Iris pigment epithelial cell (primary cell): ENCODE results near the gene CLDN12.

Source experiments
- DNase-seq: peaks from one replicate; pipeline ENCODE4 v3.0.0-alpha.2; 2011; ENCODE audit warnings: low read depth

Gene CLDN12

DNA sequence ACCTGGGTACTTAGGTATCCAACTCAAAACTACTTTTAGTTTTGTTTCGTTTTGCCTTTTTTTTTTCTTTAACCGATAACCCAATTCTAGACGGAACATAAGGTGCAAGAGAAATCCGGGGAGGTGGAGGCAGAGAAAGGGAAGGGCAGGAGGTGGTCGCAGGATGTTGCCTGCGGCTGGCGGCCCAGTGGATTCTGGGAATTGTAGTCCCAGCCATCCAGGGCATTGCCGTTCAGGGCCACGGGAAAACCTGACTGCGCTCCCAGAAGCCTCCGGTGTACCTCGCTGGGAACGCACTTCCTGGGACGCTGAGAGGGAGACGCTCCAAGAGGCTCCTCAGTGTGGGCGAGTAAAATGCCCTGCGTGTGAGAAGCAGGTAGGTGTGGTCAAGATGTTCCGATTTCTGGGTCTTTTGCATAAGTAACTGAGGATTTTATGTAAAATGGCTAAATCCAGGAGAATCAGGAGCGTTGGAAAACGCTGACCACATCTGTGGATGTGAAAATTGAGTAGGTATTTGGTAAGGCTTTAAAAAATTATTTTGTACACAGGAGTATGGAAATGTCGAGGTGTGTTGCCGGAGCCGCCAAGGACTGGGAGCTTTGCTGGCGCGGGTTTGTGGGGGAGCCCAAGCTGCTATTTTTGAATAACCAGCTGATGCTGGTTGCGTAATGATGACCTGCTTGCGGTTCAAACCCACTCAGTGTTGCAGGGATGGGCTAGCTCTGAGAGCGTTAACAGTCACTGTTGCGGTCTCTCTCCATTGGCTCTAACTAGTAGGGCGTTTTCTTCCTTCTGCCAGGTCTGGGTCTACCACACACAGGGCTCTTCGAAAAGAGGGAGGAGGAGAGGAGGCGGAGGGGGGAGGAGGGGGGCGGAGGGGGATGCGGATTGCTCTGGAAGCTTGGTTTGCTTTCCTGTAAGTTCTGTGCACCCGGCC, at the start of gene CLDN12:
CLDN12 (plus strand) TSS at position 288 of the 940 bp plus-strand sequence. CDS start 9,216 bp downstream, outside the sequence.
- DNase-seq, result peak; percentile 99

DNA sequence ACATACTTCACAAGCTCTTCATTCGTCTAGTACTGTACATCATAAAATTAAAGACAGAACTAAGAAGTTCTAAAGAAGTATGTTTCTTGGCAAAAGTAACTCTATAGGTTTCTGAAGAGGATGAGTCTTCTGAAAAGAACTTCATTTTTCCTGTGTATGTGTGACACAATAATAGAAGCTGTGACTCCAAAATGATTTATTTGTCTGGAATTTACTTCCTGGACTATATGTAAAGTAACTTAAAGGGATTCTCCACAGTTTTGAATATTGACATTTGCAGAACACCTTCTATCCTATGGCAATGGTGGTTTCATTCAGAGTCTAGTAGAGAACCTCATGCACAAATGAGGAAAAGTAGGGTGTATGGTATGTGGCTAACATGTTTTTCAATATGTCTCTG, 19.8 kb upstream of the CLDN12 start:
- DNase-seq, result peak; percentile 67

- DNase-seq, result peak; percentile 83
Observed at GRCh38 chr7:90383861-90384260, 19.4 kb upstream of the CLDN12 start.

- DNase-seq, result peak; percentile 37
Observed at GRCh38 chr7:90384433-90384832, 18.8 kb upstream of the CLDN12 start.

- DNase-seq, result peak; percentile 14
Observed at GRCh38 chr7:90387470-90388240, 15.6 kb upstream of the CLDN12 start.

- no peak for DNase-seq
Observed at GRCh38 chr7:90390926-90391325, 12.3 kb upstream of the CLDN12 start.

DNA sequence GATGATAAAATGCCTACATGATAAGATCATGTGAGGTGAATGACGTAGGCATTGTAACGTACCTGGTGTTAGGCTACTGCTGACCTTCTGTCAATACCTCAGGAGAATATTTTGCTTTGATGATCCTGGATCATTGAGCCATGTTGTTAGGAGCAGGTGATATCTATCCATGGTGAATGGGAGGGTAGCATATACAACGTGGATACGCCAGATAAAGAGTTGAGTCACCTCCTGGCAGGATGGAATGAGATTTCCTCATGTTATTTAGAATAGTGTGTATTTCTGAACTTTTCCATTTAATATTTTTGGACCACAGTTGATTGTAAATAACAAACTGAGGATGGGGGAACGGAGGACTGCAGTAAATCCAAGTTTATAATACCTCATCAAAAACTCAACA, 11.8 kb upstream of the CLDN12 start:
- no peak for DNase-seq

GRCh38 chr7:90396420-90396819, 6.8 kb upstream of the CLDN12 start:
- no peak for DNase-seq

DNA sequence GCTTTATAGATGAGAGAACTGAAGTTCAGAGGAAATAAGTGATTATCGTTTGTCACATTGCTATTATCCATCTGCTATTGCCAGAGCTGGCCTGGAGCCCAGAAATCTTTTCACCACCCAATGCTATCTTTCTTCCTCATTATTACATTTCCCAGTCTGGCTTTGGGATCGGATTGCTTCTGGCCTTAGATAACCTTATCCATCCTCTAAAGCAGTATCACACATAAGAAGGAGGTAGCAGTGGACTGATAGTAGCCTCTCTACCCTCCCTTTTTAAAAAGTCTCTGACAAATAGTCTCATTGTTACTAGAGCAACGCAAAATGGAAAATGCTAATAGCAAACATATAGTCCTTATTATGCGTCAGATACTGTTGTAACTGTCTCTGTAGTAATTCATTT, 1.3 kb upstream of the CLDN12 start:
- DNase-seq, result peak; percentile 31

DNA sequence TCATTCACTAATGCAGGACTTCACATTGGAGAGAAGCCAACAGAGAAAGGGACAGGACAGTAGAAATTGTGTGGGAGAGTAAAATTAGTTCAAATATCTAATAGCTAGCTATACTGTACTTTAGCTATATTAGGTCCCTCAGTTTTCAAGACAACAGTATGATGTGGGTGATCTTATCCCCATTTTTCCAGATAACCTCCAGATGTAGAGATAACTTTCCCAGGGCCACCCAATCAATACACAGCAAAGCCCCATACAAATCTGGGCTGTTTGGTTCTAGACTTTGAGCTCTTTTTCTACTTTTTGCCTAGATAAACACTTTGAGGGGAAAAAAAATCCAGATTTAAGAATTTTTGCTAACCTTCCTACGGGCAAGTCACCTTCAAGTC, 482 bp upstream of the CLDN12 start:
- no peak for DNase-seq

GRCh38 chr7:90404777-90405176, 1.5 kb downstream of the CLDN12 start:
- peak; percentile 20 for DNase-seq

DNA sequence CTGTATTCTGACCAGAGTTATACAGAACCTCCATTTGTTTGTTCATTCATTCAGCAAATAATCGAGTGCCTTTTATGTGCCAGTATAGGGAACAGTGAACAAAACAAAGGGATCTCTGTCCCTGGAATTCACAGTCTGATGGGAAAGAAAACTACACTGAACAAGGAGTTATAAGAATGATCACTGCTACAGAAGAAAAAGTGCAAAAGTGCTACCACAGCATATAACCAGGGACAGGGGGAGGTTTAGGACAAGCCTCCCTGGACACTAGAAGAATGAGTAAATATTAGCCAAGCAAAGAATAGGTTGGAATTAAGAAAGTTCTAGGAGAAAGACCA, 4.2 kb downstream of the CLDN12 start:
- DNase-seq, result no peak

GRCh38 chr7:90408142-90408541, 4.9 kb downstream of the CLDN12 start:
- DNase-seq, result no peak

DNA sequence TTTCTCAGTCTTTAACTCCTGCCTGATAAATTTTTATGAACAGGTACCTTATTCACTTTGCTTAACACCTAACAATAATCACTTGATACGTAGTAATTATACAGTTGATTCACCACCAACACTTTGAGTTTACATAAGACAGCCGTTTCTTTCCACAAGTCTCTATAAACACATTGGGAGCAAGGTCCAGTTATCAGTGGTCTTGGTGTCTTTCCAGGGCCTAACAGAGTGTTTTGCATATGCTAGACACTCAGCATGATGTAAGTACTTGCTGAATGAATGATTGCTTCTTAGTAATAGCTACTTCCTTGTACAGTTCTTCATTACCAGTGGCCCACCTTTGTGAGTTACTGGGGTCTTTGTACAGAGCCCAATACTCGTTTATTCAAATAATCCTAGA, 6.4 kb downstream of the CLDN12 start:
- DNase-seq, result no peak

DNA sequence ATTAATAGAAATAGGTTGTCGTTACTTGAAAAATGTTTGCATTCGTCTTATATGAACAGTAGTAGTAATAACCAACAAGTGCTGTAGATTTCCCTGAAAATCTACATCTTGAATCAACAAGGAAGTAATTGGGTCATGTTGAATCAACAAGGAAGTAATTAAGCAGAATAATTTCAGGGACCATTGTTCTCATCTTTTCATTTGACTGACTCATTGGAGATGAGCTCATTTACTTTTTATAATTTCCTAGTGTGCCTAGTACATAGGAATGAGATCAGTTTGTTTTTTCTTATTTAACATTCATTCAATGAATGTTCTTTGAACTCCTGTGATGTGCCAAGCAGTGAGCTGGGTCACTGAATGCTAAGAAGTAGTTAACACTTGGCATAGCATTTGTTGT, 8.2 kb downstream of the CLDN12 start:
- no peak for DNase-seq

- DNase-seq, result no peak
Observed at GRCh38 chr7:90412458-90413184, 9.4 kb downstream of the CLDN12 start.

DNA sequence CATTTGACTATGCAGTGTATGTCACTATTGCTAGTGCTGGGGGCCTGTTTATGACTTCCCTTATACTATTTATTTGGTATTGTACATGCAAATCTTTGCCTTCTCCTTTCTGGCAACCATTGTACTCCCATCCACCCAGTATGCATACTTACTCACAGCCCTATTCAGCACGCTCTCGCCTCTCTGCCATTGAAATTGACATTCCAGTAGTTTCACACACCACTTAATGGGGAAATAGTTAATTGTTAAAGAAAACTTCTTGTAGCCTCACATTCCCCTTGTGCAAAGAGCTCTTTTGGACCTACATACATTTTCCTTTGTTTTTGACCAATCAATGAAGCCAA, 9.9 kb downstream of the CLDN12 start:
- DNase-seq, result no peak

DNA sequence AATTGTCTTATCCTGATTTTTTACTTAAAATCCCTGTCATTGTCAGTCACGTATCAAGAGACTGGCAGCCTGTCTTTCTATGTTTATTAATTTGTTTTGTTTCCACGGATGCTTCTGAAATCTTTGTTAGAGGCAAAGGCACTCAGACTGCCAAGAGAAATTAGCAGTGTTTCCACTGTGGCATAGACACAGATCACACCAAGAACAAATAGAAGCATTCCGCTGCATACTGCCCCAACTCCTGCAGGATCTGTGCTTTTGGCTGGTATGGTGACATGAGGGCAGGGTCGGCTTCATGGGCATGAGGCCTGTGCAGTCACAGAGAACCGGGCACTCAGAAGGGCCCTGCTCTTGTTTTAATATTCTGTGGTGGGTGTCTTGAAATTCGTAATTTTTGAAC, 18.4 kb downstream of the CLDN12 start:
- no peak for DNase-seq

GRCh38 chr7:90424720-90425119, 21.5 kb downstream of the CLDN12 start:
- no peak for DNase-seq

GRCh38 chr7:90425376-90425775, 22.1 kb downstream of the CLDN12 start:
- peak; percentile 33 for DNase-seq

GRCh38 chr7:90430614-90431460, 27.6 kb downstream of the CLDN12 start:
- peak; percentile 18 for DNase-seq

DNA sequence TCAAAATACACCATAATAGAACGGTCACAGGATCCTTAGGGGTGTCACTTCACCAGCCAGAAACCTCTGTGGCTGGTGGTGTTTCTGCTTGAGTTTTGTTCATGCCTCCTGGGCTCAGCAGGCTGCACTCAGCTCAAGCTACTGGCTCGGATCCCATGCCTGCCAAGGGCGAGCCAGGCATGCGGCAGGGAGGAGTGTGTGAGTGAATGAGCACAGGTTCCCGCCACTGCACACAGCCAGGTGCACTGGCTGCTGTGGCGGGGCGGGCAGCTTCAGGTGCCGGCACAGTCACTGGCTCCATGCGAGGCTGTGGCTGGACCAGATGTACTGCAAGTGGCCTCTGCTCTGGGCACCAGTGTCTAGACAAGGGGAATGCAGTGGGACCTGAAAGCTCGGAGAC, 29.5 kb downstream of the CLDN12 start:
- DNase-seq, result no peak
